Endometrium (tissue), 2 donors: ENCODE measurements around the gene NFE2.

Source experiments
- FAIRE-seq: peaks from 2 replicates; lab custom pipeline; 2012; peaks lifted over from hg19 to GRCh38; lab: Jason Lieb, UNC
- donor health status: control.
- donor health status: control.

The NFE2 gene

DNA sequence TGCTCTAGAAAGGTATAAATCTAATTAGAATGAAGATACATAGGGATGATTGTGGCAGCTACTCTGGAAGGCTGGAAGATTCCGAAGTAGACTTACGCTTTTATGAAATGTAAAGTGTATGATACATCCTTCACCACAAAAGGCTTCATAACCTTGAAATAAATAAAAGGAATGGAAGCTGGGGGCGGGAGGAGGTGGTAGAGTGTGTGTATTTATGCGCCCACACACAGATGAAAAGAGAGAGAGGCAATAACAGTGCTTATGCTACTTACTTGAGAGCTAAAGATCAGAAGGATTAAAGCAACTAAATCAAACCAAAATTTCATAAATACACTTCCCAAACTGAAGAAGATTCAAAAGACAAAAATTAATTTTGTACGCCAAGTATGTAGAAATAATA, 51.3 kb downstream of the NFE2 start:
- FAIRE-seq = no peak

DNA sequence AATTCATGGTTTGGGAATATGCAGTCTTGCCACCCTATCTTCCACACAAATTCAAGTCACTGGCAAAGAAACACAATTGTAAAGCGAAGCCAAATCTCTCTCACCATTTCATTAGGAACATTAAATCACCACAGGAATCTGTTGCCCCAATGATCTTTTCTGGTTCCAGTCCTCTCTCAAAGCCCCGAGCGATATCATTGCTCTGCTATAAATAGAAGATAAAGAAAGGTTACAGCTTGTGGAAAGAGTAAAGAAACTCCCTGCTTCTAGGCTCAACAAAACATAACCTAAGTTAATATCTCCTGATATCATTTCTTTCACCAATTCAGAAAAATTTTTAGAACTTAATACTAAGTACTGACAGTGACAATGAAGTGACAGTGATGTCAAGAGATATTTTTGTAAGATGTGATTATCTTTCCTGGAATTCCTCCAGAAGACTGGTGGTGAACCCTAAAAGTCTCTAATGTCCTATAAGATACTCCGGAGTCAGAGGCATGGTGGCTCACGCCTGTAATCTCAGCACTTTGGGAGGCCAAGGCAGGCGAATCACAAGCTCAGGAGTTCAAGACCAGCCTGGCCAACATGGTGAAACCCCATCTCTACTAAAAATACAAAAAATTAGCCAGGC, 54.7 kb downstream of the NFE2 start:
- FAIRE-seq = no peak
